Nephron (organoid): ENCODE results near the gene KXD1.

Experiments
- H3K27ac Mint-ChIP-seq, 3 experiments: 2 replicates each; pipeline ENCODE4 v1.8.0; 2020; ENCODE audit warnings: mixed read lengths in 3 of 3, mild to moderate bottlenecking in 2 of 3, moderate library complexity in 1 of 3
- H3K27me3 Mint-ChIP-seq: 2 replicates; pipeline ENCODE4 v1.8.0; 2021; ENCODE audit warnings: low read depth, mild to moderate bottlenecking, moderate library complexity, mixed read lengths
- H3K36me3 Mint-ChIP-seq: 2 replicates; pipeline ENCODE4 v1.8.0; 2020; ENCODE audit warnings: low read depth, mixed read lengths
- H3K4me1 Mint-ChIP-seq: 2 replicates; pipeline ENCODE4 v1.8.0; 2020; ENCODE audit warnings: mixed read lengths
- H3K4me3 Mint-ChIP-seq, 3 experiments: 2 replicates each; pipeline ENCODE4 v1.8.0; 2020; ENCODE audit warnings: mild to moderate bottlenecking in 3 of 3, mixed read lengths in 3 of 3, moderate library complexity in 2 of 3
- H3K9me3 Mint-ChIP-seq: 2 replicates; pipeline ENCODE4 v1.8.0; 2020; ENCODE audit warnings: mixed read lengths
- TF ChIP-seq, protein P1 (sequence below), 3 experiments: fragments of 200-600 bp; sonication (generic); IDR thresholded peaks; one replicate each; pipeline ENCODE4 v1.5.0; 2021; ENCODE audit warnings: antibody characterized with exemption in 3 of 3; ENCODE audit not compliant: unreplicated experiment in 3 of 3

KXD1 gene

DNA sequence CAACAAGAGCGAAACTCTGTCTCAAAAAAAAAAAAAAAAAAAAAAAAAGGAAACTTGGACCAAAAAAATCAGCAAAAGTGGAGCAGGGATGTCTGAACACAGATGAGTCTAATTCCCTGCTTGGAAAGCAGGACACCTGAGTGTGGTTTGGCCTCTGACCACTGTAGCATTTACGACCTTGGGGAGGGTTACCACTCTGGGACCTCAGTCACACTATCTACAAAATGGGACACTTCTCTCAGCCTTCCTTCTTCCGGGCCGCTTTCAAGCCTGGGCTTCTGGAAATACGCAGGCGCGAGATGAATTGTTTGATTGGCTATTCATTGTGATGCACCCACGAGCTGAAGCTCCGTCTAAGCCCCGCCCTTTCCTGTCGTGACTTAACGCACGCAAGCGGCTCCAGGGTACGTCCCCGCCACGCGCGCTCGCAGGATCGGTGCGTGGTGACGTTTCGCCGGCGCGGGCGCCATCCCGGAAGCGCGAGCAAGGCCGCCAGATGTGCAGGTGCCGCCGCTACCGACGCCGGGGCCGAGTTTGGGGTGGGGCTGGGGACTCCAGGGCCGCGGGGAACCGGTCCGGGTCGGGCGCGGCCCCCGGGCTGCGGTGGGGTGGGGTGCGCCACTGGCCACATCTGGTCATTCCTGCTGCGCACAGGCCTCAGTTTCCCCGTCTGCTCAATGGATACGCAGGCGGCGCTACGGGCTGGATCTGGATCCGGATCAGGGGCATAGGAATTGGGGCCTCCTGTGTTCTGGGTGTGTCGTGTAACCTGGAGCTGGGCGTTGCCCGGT, at the start of gene KXD1:
TSS of gene KXD1 (plus strand) at position 460 of the 791 bp plus-strand sequence. CDS start 4,187 bp downstream, outside the sequence.
- H3K27ac Mint-ChIP-seq: peak within 1 kb of the TSS; percentile 66 to 96 (median 76)
- peaks cover 7% of the 10 kb centered on the region for H3K4me1 Mint-ChIP-seq
- no peaks in the 10 kb centered on the region for H3K27me3 Mint-ChIP-seq
- H3K9me3 Mint-ChIP-seq: no peaks in the 10 kb centered on the region
- peak within 1 kb of the TSS; percentile 90 to 94 (median 90) for H3K4me3 Mint-ChIP-seq
- peaks cover 3% of the 10 kb centered on the region for H3K36me3 Mint-ChIP-seq
- TF ChIP-seq, protein P1, sequence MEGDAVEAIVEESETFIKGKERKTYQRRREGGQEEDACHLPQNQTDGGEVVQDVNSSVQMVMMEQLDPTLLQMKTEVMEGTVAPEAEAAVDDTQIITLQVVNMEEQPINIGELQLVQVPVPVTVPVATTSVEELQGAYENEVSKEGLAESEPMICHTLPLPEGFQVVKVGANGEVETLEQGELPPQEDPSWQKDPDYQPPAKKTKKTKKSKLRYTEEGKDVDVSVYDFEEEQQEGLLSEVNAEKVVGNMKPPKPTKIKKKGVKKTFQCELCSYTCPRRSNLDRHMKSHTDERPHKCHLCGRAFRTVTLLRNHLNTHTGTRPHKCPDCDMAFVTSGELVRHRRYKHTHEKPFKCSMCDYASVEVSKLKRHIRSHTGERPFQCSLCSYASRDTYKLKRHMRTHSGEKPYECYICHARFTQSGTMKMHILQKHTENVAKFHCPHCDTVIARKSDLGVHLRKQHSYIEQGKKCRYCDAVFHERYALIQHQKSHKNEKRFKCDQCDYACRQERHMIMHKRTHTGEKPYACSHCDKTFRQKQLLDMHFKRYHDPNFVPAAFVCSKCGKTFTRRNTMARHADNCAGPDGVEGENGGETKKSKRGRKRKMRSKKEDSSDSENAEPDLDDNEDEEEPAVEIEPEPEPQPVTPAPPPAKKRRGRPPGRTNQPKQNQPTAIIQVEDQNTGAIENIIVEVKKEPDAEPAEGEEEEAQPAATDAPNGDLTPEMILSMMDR (IDR thresholded peaks at IDR 0.05; ENCODE audit: unreplicated experiment in 3 of 3): no peak

DNA sequence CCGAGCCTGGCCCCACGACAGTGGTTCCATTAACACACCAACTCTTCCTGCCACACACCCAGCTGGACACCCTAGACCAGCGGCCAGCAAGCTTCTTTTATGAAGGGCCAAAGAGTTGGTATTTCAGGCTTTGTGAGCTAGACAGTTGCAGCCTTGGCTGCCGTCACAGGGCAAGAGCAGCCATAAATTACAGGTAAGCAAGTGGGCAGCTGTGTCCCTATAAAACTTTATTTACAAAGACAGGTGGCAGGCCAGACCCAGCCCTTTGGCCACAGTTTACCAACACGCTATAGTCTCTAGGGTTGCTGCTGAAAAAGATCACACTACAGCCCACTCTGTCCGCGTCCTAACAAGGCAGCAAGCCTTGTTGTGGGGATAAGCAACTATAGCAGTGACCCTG, 49.1 kb upstream of the KXD1 start:
- Mint-ChIP-seq H3K4me3 (no peak overlapping the region), H3K27me3 (no peaks in the 10 kb centered on the region), H3K36me3 (no peaks in the 10 kb centered on the region), H3K27ac (no peak overlapping the region), H3K9me3 (no peaks in the 10 kb centered on the region), H3K4me1 (peaks cover 38% of the 10 kb centered on the region)
- TF ChIP-seq, protein P1 (IDR thresholded peaks at IDR 0.05; ENCODE audit: unreplicated experiment in 3 of 3): no peak

- peaks cover 37% of the 10 kb centered on the region for H3K4me1 Mint-ChIP-seq
- TF ChIP-seq, protein P1 (IDR thresholded peaks at IDR 0.05; ENCODE audit: unreplicated experiment in 3 of 3): no peak
- H3K9me3 Mint-ChIP-seq: no peaks in the 10 kb centered on the region
- H3K4me3 Mint-ChIP-seq: no peak overlapping the region
- no peak overlapping the region for H3K27ac Mint-ChIP-seq
- no peaks in the 10 kb centered on the region for H3K27me3 Mint-ChIP-seq
- H3K36me3 Mint-ChIP-seq: no peaks in the 10 kb centered on the region
These were observed 47.5 kb upstream of the KXD1 start for GRCh38 chr19:18510216-18510615.

DNA sequence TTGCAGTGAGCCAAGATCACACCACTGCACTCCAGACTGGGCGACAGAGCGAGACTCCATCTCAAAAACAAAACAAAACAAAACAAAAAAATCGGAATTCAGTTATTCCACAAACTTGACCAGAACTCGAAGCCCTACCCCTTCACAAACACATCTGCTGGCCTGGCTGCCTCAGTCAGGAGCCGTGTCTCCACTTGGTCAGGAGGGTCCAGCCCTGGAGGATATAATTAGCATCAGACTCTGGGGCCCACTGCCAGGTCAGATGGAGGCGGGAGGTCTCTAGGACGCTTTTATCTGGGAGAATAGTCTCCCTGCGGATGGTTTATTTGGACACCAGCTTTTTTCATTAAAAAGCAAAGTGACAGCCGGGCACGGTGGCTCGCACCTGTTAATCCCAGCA, 43.8 kb upstream of the KXD1 start:
- Mint-ChIP-seq H3K4me3 (no peak overlapping the region), H3K27me3 (no peaks in the 10 kb centered on the region), H3K4me1 (peaks cover 18% of the 10 kb centered on the region), H3K9me3 (no peaks in the 10 kb centered on the region), H3K27ac (no peak overlapping the region), H3K36me3 (no peaks in the 10 kb centered on the region)
- TF ChIP-seq, protein P1 (IDR thresholded peaks at IDR 0.05; ENCODE audit: unreplicated experiment in 3 of 3): no peak

DNA sequence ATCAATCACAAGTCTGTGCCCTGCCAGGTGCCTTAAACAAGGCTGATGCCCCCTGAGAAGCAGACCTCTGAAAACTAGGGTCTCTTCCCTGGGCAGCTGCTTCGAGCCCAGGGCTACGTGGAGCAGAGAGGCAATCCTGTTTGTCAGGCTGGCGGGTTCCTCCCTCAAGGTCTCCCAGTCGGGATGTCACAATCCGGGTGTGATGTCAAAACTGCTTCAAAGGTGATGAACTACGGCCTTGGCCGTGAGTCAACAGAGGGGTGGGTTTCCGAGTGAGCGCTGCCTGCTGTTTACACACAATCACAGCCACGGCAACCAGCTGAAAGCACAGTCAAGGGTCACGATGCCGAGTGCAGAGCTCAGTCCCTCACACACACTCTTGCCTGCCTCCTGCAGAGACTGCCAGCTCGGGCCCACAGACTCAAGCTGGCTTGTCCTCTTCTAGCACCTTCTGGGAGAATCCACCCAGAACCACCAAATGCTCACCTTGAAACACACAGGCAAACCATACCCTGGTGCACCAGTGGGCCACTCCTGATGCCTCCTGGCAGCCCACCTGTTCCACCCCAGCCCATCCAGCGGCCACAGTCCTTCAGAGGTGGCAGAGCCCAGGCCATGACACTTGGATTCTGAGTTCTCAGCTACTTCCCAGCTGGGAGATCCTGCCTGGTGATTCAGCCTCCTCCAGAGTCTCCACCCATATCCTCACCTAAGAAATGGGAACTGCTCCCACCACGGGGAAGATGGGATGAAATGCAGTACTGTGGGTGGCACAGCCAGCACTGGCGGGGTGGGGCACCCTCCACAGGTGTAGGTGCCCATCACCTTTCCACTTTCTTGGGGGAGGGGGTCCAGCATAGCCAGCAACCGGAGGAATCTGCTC, 42.6 kb upstream of the KXD1 start:
- no peaks in the 10 kb centered on the region for H3K27me3 Mint-ChIP-seq

More for the DNA sequence above, 42.6 kb upstream of the KXD1 start:
- no peaks in the 10 kb centered on the region for H3K36me3 Mint-ChIP-seq
- TF ChIP-seq, protein P1 (IDR thresholded peaks at IDR 0.05; ENCODE audit: unreplicated experiment in 3 of 3): no peak
- peaks cover 22% of the 10 kb centered on the region for H3K4me1 Mint-ChIP-seq
- H3K9me3 Mint-ChIP-seq: no peaks in the 10 kb centered on the region
- H3K27ac Mint-ChIP-seq: peak overlapping the region in 1 of 3 experiments; percentile 56
- no peak overlapping the region for H3K4me3 Mint-ChIP-seq
